Ishikawa (cell line): ENCODE results near the gene MCF2L.

Experiments used
- CEBPB ChIP-seq: IDR thresholded peaks from 2 replicates; pipeline ENCODE4 v1.6.1; 2012
- CREB1 ChIP-seq: IDR thresholded peaks from 2 replicates; pipeline ENCODE4 v1.6.1; 2012; ENCODE audit warnings: low read depth
- EGR1 ChIP-seq: IDR thresholded peaks from 2 replicates; pipeline ENCODE4 v1.6.1; 2012
- EP300 ChIP-seq: IDR thresholded peaks from 2 replicates; pipeline ENCODE4 v1.6.1; 2012; ENCODE audit warnings: borderline replicate concordance
- FOXM1 ChIP-seq: IDR thresholded peaks from 2 replicates; pipeline ENCODE4 v1.6.1; 2012; ENCODE audit warnings: low read depth, borderline replicate concordance
- MAX ChIP-seq: IDR thresholded peaks from 2 replicates; pipeline ENCODE4 v1.6.1; 2012
- NFIC ChIP-seq: IDR thresholded peaks from 2 replicates; pipeline ENCODE4 v1.6.1; 2012
- RAD21 ChIP-seq: IDR thresholded peaks from 2 replicates; pipeline ENCODE4 v1.6.1; 2012; ENCODE audit warnings: low read depth
- REST ChIP-seq: IDR thresholded peaks from 2 replicates; pipeline ENCODE4 v1.6.1; 2012; ENCODE audit warnings: low read depth, mild to moderate bottlenecking
- TAF1 ChIP-seq: IDR thresholded peaks from 2 replicates; pipeline ENCODE4 v1.6.1; 2012; ENCODE audit warnings: low read depth, mild to moderate bottlenecking
- TCF12 ChIP-seq: IDR thresholded peaks from 2 replicates; pipeline ENCODE4 v1.6.1; 2012; ENCODE audit warnings: low read depth
- TEAD4 ChIP-seq: IDR thresholded peaks from 2 replicates; pipeline ENCODE4 v1.6.1; 2012
- USF1 ChIP-seq: IDR thresholded peaks from 2 replicates; pipeline ENCODE4 v1.6.1; 2012
- YY1 ChIP-seq: IDR thresholded peaks from 2 replicates; pipeline ENCODE4 v1.6.1; 2012; ENCODE audit warnings: low read depth
- ZBTB7A ChIP-seq: IDR thresholded peaks from 2 replicates; pipeline ENCODE4 v1.6.1; 2012; ENCODE audit warnings: low read depth

The MCF2L gene

GRCh38 chr13:113140677-113141600 lies 171.9 kb downstream of the MCF2L start:
- TF ChIP-seq REST (no peak), RAD21 (no peak), TEAD4 (no peak)

GRCh38 chr13:113141601-113141970 lies 172.6 kb downstream of the MCF2L start:
- TF ChIP-seq TCF12 (no peak), TEAD4 (no peak), TAF1 (no peak), RAD21 (no peak), YY1 (no peak), CEBPB (no peak), USF1 (no peak), MAX (no peak)

- no peak for TF ChIP-seq CREB1
- TF ChIP-seq YY1: no peak
- no peak for TF ChIP-seq RAD21
These were observed 173.9 kb downstream of the MCF2L start for GRCh38 chr13:113142876-113143275.

- TF ChIP-seq FOXM1 (no peak), YY1 (no peak), EP300 (no peak), NFIC (no peak), TAF1 (no peak), USF1 (no peak), ZBTB7A (no peak), CEBPB (no peak), RAD21 (no peak), MAX (no peak), CREB1 (no peak), TCF12 (no peak), EGR1 (no peak), REST (no peak), TEAD4 (no peak)
These were observed 174.6 kb downstream of the MCF2L start for GRCh38 chr13:113143466-113144254.

GRCh38 chr13:113144255-113144629 lies 175.2 kb downstream of the MCF2L start:
- no peak for TF ChIP-seq CREB1
- no peak for TF ChIP-seq YY1
- TF ChIP-seq TAF1: no peak
- no peak for TF ChIP-seq CEBPB
- TF ChIP-seq REST: no peak
- no peak for TF ChIP-seq RAD21
- no peak for TF ChIP-seq NFIC
- TF ChIP-seq EGR1: no peak
- no peak for TF ChIP-seq USF1
- no peak for TF ChIP-seq ZBTB7A
- TF ChIP-seq TCF12: no peak
- no peak for TF ChIP-seq FOXM1
